NCI-H2081 (cell line): ENCODE measurements around the gene RPSA.
"Not testable (repeated sequence)": the region's sequence is repeated elsewhere in the genome, so short reads cannot be mapped to it uniquely, and the experiment has no call there.

Experiments used
- DNase-seq, 2 experiments: peaks; one replicate each; lab custom pipeline; 2025; lab: John Stamatoyannopoulos, UW

Gene RPSA

GRCh38 chr3:39454591-39455217, 48.2 kb downstream of the RPSA start:
- no peak for DNase-seq

- no peak for DNase-seq
Measured at GRCh38 chr3:39456159-39456558, 49.6 kb downstream of the RPSA start.

GRCh38 chr3:39457361-39457760, 50.8 kb downstream of the RPSA start:
- DNase-seq = no peak

GRCh38 chr3:39458579-39458978, 52.1 kb downstream of the RPSA start:
- DNase-seq = not testable (repeated sequence)

GRCh38 chr3:39460677-39461076, 54.2 kb downstream of the RPSA start:
- DNase-seq = no peak
